AG04450 (cell line): Measurements from ENCODE around the gene MSLN. TPM values are rescaled to one million over a fixed set of nuclear protein-coding genes. Genes with fewer than 3 reads are reported as not detected.

Experiments
- CTCF ChIA-PET: fragments of 300-600, 350-600 bp; formaldehyde crosslinking; extraction: SDS; loops from one replicate; lab custom pipeline; 2022; ENCODE audit warnings: antibody characterized with exemption, inconsistent platforms; lab: Charles Lee
- POLR2A ChIA-PET: fragments of 350-600 bp; formaldehyde crosslinking; extraction: SDS; loops from one replicate; lab custom pipeline; 2021; ENCODE audit warnings: antibody characterized with exemption, inconsistent platforms; lab: Yijun Ruan, JAX
- DNase-seq: peaks from one replicate; pipeline ENCODE4 v3.0.0-alpha.2; 2011; ENCODE audit warnings: low read depth, low spot score
- H3K27ac ChIP-seq: one replicate; pipeline ENCODE4 v1.5.1; 2012; ENCODE audit warnings: low read depth, low read length, control low read depth
- H3K27me3 ChIP-seq: one replicate; pipeline ENCODE4 v1.6.0; 2012; ENCODE audit warnings: low read length; ENCODE audit not compliant: control insufficient read depth, insufficient read depth
- H3K4me3 ChIP-seq: 2 replicates; pipeline ENCODE4 v1.5.1; 2011; ENCODE audit warnings: mild to moderate bottlenecking, low read depth, low read length, control low read depth
- H3K9me3 ChIP-seq: 2 replicates; pipeline ENCODE4 v1.5.1; 2012; ENCODE audit warnings: low read length; ENCODE audit not compliant: control insufficient read depth, insufficient read depth
- CTCF ChIP-seq: IDR thresholded peaks from 2 replicates; pipeline ENCODE4 v1.5.1; 2011; ENCODE audit warnings: low read depth, low read length, control low read depth, inconsistent platforms
- polyA plus RNA-seq: library from polyadenylated mRNA; depleted of rRNA; stranded (reverse); fragments of >200 nt; gene quantifications from 2 replicates; pipeline ENCODE4 v1.2.3, GENCODE V29; 2011

The MSLN gene
- polyA plus RNA-seq, 1 experiment = 0.11 TPM

- H3K27ac ChIP-seq = no peak overlapping the region
- DNase-seq = no peak
- ChIA-PET CTCF (no interaction called here), POLR2A (interaction anchor here (0.5 to 1.5 kb wide), 2 partner anchors 13 to 74 kb away, joined by 3 to 4 read pairs; partner anchors contain the start of genes CHTF18 and RPUSD1)
- H3K9me3 ChIP-seq = peaks cover 10% of the 10 kb centered on the region; the same call in 1 of the 2 replicates
- peaks cover 23% of the 10 kb centered on the region for H3K27me3 ChIP-seq
- no peak overlapping the region for H3K4me3 ChIP-seq
- no peak for TF ChIP-seq CTCF
Measured at GRCh38 chr16:801584-802363, 41.2 kb downstream of the MSLN start.

GRCh38 chr16:802461-802860 lies 41.9 kb downstream of the MSLN start:
- peaks cover 10% of the 10 kb centered on the region; the same call in 1 of the 2 replicates for H3K9me3 ChIP-seq
- TF ChIP-seq CTCF = no peak
- DNase-seq = no peak
- H3K27me3 ChIP-seq = peaks cover 23% of the 10 kb centered on the region
- CTCF ChIA-PET = no interaction called here
- no peak overlapping the region for H3K4me3 ChIP-seq
- H3K27ac ChIP-seq = no peak overlapping the region
- POLR2A ChIA-PET = interaction anchor here (0.5 kb wide), 1 partner anchor 75 kb away, joined by 3 read pairs; no protein-coding TSS in a partner anchor

- CTCF ChIA-PET = no interaction called here
- Histone ChIP-seq H3K9me3 (peaks cover 6% of the 10 kb centered on the region; the same call in 1 of the 2 replicates), H3K27ac (no peak overlapping the region), H3K27me3 (peaks cover 23% of the 10 kb centered on the region), H3K4me3 (no peak overlapping the region)
- TF ChIP-seq CTCF = no peak
- POLR2A ChIA-PET = no interaction called here
- no peak for DNase-seq
Measured at GRCh38 chr16:802914-803753, 42.6 kb downstream of the MSLN start.

- TF ChIP-seq CTCF = no peak
- Histone ChIP-seq H3K4me3 (no peak overlapping the region), H3K27me3 (peaks cover 23% of the 10 kb centered on the region), H3K9me3 (peaks cover 3% of the 10 kb centered on the region), H3K27ac (no peak overlapping the region)
- ChIA-PET CTCF (no interaction called here), POLR2A (no interaction called here)
- no peak for DNase-seq
Measured at GRCh38 chr16:803754-804080, 43.2 kb downstream of the MSLN start.
